H1 (cell line): Measurements from ENCODE around the gene PLSCR3. TPM values are rescaled to one million over a fixed set of nuclear protein-coding genes. Genes with fewer than 3 reads are reported as not detected.

Experiments used
- CTCF ChIA-PET: fragments of 300-600 bp; sonication (Branson Sonifier 250); formaldehyde crosslinking; loops from one replicate; lab custom pipeline; 2021; ENCODE audit not compliant: partially characterized antibody; lab: Charles Lee
- POLR2A ChIA-PET: fragments of 300-600 bp; sonication (Branson Sonifier 250); formaldehyde crosslinking; loops from one replicate; lab custom pipeline; 2021; ENCODE audit warnings: inconsistent platforms; ENCODE audit not compliant: partially characterized antibody; lab: Charles Lee
- DNase-seq, 2 experiments: peaks; one replicate each; pipeline versions ENCODE4 v3.0.0 to v3.0.0-alpha.2; 2010 to 2022; ENCODE audit warnings: low spot score in 2 of 2, low read depth in 1 of 2, mixed read lengths in 1 of 2
- FAIRE-seq: peaks from 2 replicates; lab custom pipeline; 2011; peaks lifted over from hg19 to GRCh38; lab: Jason Lieb, UNC
- H2AFZ ChIP-seq: 2 replicates; pipeline ENCODE4 v1.8.1; 2012; ENCODE audit warnings: low read length, inconsistent platforms
- H2AK5ac ChIP-seq: 2 replicates; pipeline ENCODE4 v1.6.1; 2013; ENCODE audit warnings: low read depth, low read length
- H2BK120ac ChIP-seq: replicated peaks from 2 replicates; pipeline ENCODE3; 2013; ENCODE audit warnings: low read depth, low read length, inconsistent platforms
- H2BK12ac ChIP-seq: 2 replicates; pipeline ENCODE4 v1.6.1; 2013; ENCODE audit warnings: low read depth, low read length
- H2BK15ac ChIP-seq: 2 replicates; pipeline ENCODE4 v1.6.1; 2013; ENCODE audit warnings: low read length
- H2BK20ac ChIP-seq: 2 replicates; pipeline ENCODE4 v1.6.1; 2013; ENCODE audit warnings: low read length
- H2BK5ac ChIP-seq: 2 replicates; pipeline ENCODE4 v1.6.1; 2013; ENCODE audit warnings: low read depth, low read length
- H3K14ac ChIP-seq: 2 replicates; pipeline ENCODE4 v1.6.1; 2013; ENCODE audit warnings: inconsistent platforms; ENCODE audit not compliant: insufficient read length
- H3K18ac ChIP-seq: 2 replicates; pipeline ENCODE4 v1.6.1; 2013; ENCODE audit warnings: low read length; ENCODE audit errors: extremely low read depth
- H3K23ac ChIP-seq: 2 replicates; pipeline ENCODE4 v1.6.1; 2013; ENCODE audit warnings: inconsistent platforms; ENCODE audit not compliant: insufficient read length
- H3K23me2 ChIP-seq: 2 replicates; pipeline ENCODE4 v1.6.1; 2013; ENCODE audit warnings: low read depth, low read length
- H3K27ac ChIP-seq: 2 replicates; pipeline ENCODE4 v1.6.1; 2011; ENCODE audit warnings: low read depth, low read length, inconsistent platforms
- H3K27me3 ChIP-seq, 4 experiments: replicated peaks in 1 of 4; 1 replicate in 1 of 4; 2 replicates in 3 of 4; pipeline versions ENCODE4 v1.6.1 to v1.8.1; 2011 to 2013; ENCODE audit warnings: low read length in 3 of 4, mild to moderate bottlenecking in 3 of 4, inconsistent platforms in 2 of 4, mixed read lengths in 2 of 4, moderate library complexity in 1 of 4; ENCODE audit not compliant: control insufficient read depth in 3 of 4, insufficient read depth in 3 of 4; ENCODE audit errors: extremely low read depth in 1 of 4
- H3K36me3 ChIP-seq, 4 experiments: 2 replicates each; pipeline versions ENCODE4 v1.6.1 to v1.8.1; 2011 to 2013; ENCODE audit warnings: mild to moderate bottlenecking in 4 of 4, low read length in 3 of 4, moderate library complexity in 2 of 4, control low read depth in 1 of 4, inconsistent platforms in 1 of 4; ENCODE audit not compliant: insufficient read depth in 4 of 4, control insufficient read depth in 2 of 4
- H3K4ac ChIP-seq: replicated peaks from 2 replicates; pipeline ENCODE3; 2013; ENCODE audit warnings: low read length, low read depth, mixed read lengths, inconsistent platforms; ENCODE audit not compliant: insufficient read length
- H3K4me1 ChIP-seq, 4 experiments: replicated peaks in 1 of 4; 1 replicate in 1 of 4; 2 replicates in 3 of 4; pipeline versions ENCODE4 v1.6.1 to v1.8.1; 2011 to 2013; ENCODE audit warnings: low read length in 3 of 4, inconsistent platforms in 2 of 4, mixed read lengths in 1 of 4; ENCODE audit not compliant: insufficient read depth in 4 of 4, control insufficient read depth in 3 of 4
- H3K4me2 ChIP-seq, 2 experiments: 2 replicates each; pipeline versions ENCODE4 v1.6.1 to v1.8.1; 2011 to 2013; ENCODE audit warnings: low read depth in 2 of 2, low read length in 2 of 2, control low read depth in 1 of 2, inconsistent platforms in 1 of 2, mild to moderate bottlenecking in 1 of 2; ENCODE audit not compliant: insufficient read depth in 1 of 2
- H3K4me3 ChIP-seq, 4 experiments: fragments of 200-600, 300-600 bp in 1 of 4; sonication (generic), shearing (Covaris generic), sonication (Bioruptor Twin) in 1 of 4; 2 replicates each; pipeline versions ENCODE4 v1.5.1 to v1.8.1; 2011 to 2016; ENCODE audit warnings: low read length in 4 of 4, low read depth in 3 of 4, control low read depth in 2 of 4, inconsistent platforms in 2 of 4, mild to moderate bottlenecking in 2 of 4, mixed read lengths in 1 of 4, moderate library complexity in 1 of 4; ENCODE audit not compliant: insufficient read depth in 2 of 4; ENCODE audit errors: extremely low read depth in 1 of 4
- H3K56ac ChIP-seq: replicated peaks from 2 replicates; pipeline ENCODE3; 2013; ENCODE audit warnings: low read depth, mild to moderate bottlenecking, mixed read lengths, low read length, inconsistent platforms; ENCODE audit not compliant: insufficient read length
- H3K79me1 ChIP-seq: 2 replicates; pipeline ENCODE4 v1.6.1; 2013; ENCODE audit warnings: low read depth, low read length, control low read depth
- H3K79me2 ChIP-seq, 2 experiments: 2 replicates each; pipeline versions ENCODE4 v1.6.1 to v1.8.1; 2012 to 2013; ENCODE audit warnings: low read length in 2 of 2, mild to moderate bottlenecking in 2 of 2, inconsistent platforms in 1 of 2; ENCODE audit not compliant: insufficient read depth in 2 of 2, control insufficient read depth in 1 of 2
- H3K9ac ChIP-seq, 4 experiments: replicated peaks in 1 of 4; 1 replicate in 1 of 4; 2 replicates in 3 of 4; pipeline versions ENCODE4 v1.6.1 to v1.8.1; 2011 to 2013; ENCODE audit warnings: low read depth in 3 of 4, low read length in 3 of 4, control low read depth in 2 of 4, mild to moderate bottlenecking in 2 of 4, moderate library complexity in 2 of 4, inconsistent platforms in 1 of 4; ENCODE audit errors: extremely low read depth in 1 of 4
- H3K9me3 ChIP-seq, 2 experiments: 2 replicates each; pipeline versions ENCODE4 v1.6.1 to v1.8.1; 2012 to 2013; ENCODE audit warnings: mild to moderate bottlenecking in 2 of 2, moderate library complexity in 2 of 2, control low read depth in 1 of 2, inconsistent platforms in 1 of 2, low read depth in 1 of 2, low read length in 1 of 2, mixed read lengths in 1 of 2; ENCODE audit not compliant: insufficient read depth in 2 of 2
- H4K20me1 ChIP-seq, 2 experiments: replicated peaks in 1 of 2; 2 replicates each; pipeline versions ENCODE3 to v1.8.1; 2011 to 2013; ENCODE audit warnings: inconsistent platforms in 2 of 2, low read length in 2 of 2, mild to moderate bottlenecking in 1 of 2; ENCODE audit not compliant: insufficient read depth in 2 of 2, control insufficient read depth in 1 of 2
- H4K5ac ChIP-seq: 2 replicates; pipeline ENCODE4 v1.6.1; 2013; ENCODE audit warnings: low read length, low read depth, mixed read lengths, inconsistent platforms; ENCODE audit not compliant: insufficient read length
- H4K8ac ChIP-seq: 2 replicates; pipeline ENCODE4 v1.8.0; 2013; ENCODE audit warnings: mild to moderate bottlenecking, moderate library complexity, low read length, inconsistent platforms; ENCODE audit not compliant: insufficient read depth; ENCODE audit errors: extremely low read depth
- H4K91ac ChIP-seq: replicated peaks from 2 replicates; pipeline ENCODE3; 2013; ENCODE audit warnings: low read length, mixed read lengths, inconsistent platforms; ENCODE audit not compliant: insufficient read length
- ASH2L ChIP-seq: fragments of 200-600, 300-600 bp; sonication (generic); IDR thresholded peaks from one replicate; pipeline ENCODE4 v1.7.1; 2017; ENCODE audit warnings: low read length
- BACH1 ChIP-seq: IDR thresholded peaks from 2 replicates; pipeline ENCODE4 v1.6.1; 2012; ENCODE audit warnings: low read length, improper control_type of control experiment
- CHD2 ChIP-seq: IDR thresholded peaks from 2 replicates; pipeline ENCODE4 v1.6.1; 2012; ENCODE audit warnings: low read length, improper control_type of control experiment
- CTBP2 ChIP-seq: IDR thresholded peaks from 2 replicates; pipeline ENCODE4 v1.7.0; 2011; ENCODE audit warnings: borderline replicate concordance, mild to moderate bottlenecking, moderate library complexity, mixed read lengths, low read length; ENCODE audit not compliant: insufficient read depth, insufficient read length
- GTF2F1 ChIP-seq: IDR thresholded peaks from 2 replicates; pipeline ENCODE4 v1.6.1; 2012; ENCODE audit warnings: low read depth, low read length, improper control_type of control experiment, borderline replicate concordance
- KDM4A ChIP-seq: IDR thresholded peaks from one replicate; pipeline ENCODE4 v1.7.1; 2012; ENCODE audit warnings: low read depth, mild to moderate bottlenecking, moderate library complexity, low read length, inconsistent platforms; ENCODE audit not compliant: severe bottlenecking
- MAFK ChIP-seq: IDR thresholded peaks from 2 replicates; pipeline ENCODE4 v1.6.1; 2012; ENCODE audit warnings: low read depth, mild to moderate bottlenecking, improper control_type of control experiment, low read length
- POLR2A ChIP-seq, 2 experiments: IDR thresholded peaks; 1 replicate in 1 of 2; 2 replicates in 1 of 2; pipeline ENCODE4 v1.6.1; 2011; ENCODE audit warnings: low read depth in 2 of 2, low read length in 2 of 2, mild to moderate bottlenecking in 2 of 2; ENCODE audit errors: control extremely low read depth in 1 of 2
- RAD21 ChIP-seq, 2 experiments: IDR thresholded peaks in 1 of 2; conservative IDR thresholded peaks in 1 of 2; 2 replicates each; pipeline ENCODE4 v1.6.1; 2011; ENCODE audit warnings: low read depth in 2 of 2, low read length in 2 of 2, improper control_type of control experiment in 1 of 2, inconsistent platforms in 1 of 2, mild to moderate bottlenecking in 1 of 2, moderate library complexity in 1 of 2
- RNF2 ChIP-seq: fragments of 200-900, 300-1000 bp; sonication (generic); IDR thresholded peaks from 2 replicates; pipeline ENCODE4 v1.7.1; 2016; ENCODE audit warnings: borderline replicate concordance, low read depth, mild to moderate bottlenecking, antibody characterized with exemption, low read length; ENCODE audit not compliant: poor library complexity, severe bottlenecking; ENCODE audit errors: missing control alignments
- SIN3A ChIP-seq, 2 experiments: IDR thresholded peaks in 1 of 2; conservative IDR thresholded peaks in 1 of 2; 2 replicates each; pipeline ENCODE4 v1.6.1; 2011 to 2012; ENCODE audit warnings: low read length in 2 of 2, improper control_type of control experiment in 1 of 2, low read depth in 1 of 2, mild to moderate bottlenecking in 1 of 2
- TAF1 ChIP-seq: IDR thresholded peaks from 2 replicates; pipeline ENCODE4 v1.6.1; 2011; ENCODE audit warnings: mild to moderate bottlenecking, low read depth, low read length
- YY1 ChIP-seq: IDR thresholded peaks from 2 replicates; pipeline ENCODE4 v1.6.1; 2011; ENCODE audit warnings: low read depth, mild to moderate bottlenecking, low read length
- WGBS, 2 experiments: shearing (Covaris generic) in 1 of 2; methylation state at CpG; one replicate each; pipeline versions ENCODE4 v1.1.6 to v1.1.7; 2013 to 2015; ENCODE audit warnings: low lambda C conversion rate in 2 of 2, mixed read lengths in 2 of 2, inconsistent platforms in 1 of 2, low coverage in 1 of 2, missing lambda C conversion rate in 1 of 2; ENCODE audit not compliant: insufficient replicate concordance in 2 of 2, insufficient coverage in 1 of 2, insufficient read length in 1 of 2; ENCODE audit errors: extremely low coverage in 1 of 2, missing lambda C conversion rate in 1 of 2; 5-methylcytosine and 5-hydroxymethylcytosine counted together
- polyA plus RNA-seq, 7 experiments: library from polyadenylated mRNA; depleted of rRNA in 3 of 7; stranded (reverse) in 5 of 7; unstranded in 2 of 7; fragments of >200 nt in 5 of 7; fragments of 200-250 nt in 2 of 7; gene quantifications; 1 replicate in 5 of 7; 2 replicates in 1 of 7; 4 replicates in 1 of 7; pipeline versions ENCODE4 v1.2.1 to v1.2.3, GENCODE V29; 2011 to 2013; ENCODE audit warnings: missing spikeins in 2 of 7, mixed read lengths in 2 of 7
- total RNA-seq: library from RNA; stranded (reverse); fragmentation: NEBNext Ultra II Directional; extraction: Animal tissue kit (Norgen Biotek cat#: 25700); gene quantifications from 2 replicates; pipeline ENCODE4 v1.2.1, GENCODE V29; 2021

The PLSCR3 gene
- total and polyA plus RNA-seq, 2 of the 8 experiments (the other 6 are each of a cell fraction or from before 2014, with no cell fraction given): 36.1 to 38.7 TPM

DNA sequence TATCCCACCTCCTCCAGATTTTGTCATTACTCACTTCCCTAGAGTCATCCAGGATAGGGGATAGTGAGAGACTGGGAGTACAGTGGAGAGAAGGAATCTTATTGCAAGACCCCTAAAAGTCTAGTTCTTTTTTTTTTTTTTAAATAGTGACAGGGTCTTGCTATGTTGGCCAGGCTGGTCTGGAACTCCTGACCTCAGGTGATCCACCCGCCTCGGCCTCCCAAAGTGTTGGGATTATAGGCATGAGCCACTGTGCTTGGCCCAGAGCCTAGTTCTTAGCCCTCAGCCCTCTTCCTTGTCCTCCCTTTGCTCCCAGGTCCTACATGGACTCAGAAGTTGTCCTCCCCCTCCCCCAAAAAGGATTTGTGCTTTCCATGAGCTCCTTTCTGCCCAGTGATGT is 47.8 kb upstream of the PLSCR3 start:
- H4K91ac ChIP-seq: no peak overlapping the region
- peak overlapping the region in 1 of 2 experiments; percentile 91; a peak in 1 of 4 replicates for H3K4me2 ChIP-seq
- no peaks in the 10 kb centered on the region for H3K79me1 ChIP-seq
- peaks cover 26% of the 10 kb centered on the region; the same call in 1 of the 2 replicates for H3K23me2 ChIP-seq
- ChIA-PET CTCF (interaction anchor here (0.6 to 5.4 kb wide), 11 partner anchors 9 to 129 kb away, joined by 3 to 26 read pairs (median 4); partner anchors contain the start of genes NEURL4, NLGN2, TMEM95 and ZBTB4), POLR2A (interaction anchor here (0.9 to 15.5 kb wide), 10 partner anchors 11 to 245 kb away, joined by 3 to 339 read pairs (median 4); partner anchors contain the start of genes POLR2A, SLC35G6, TMEM256 and TP53)
- H3K4ac ChIP-seq: no peak overlapping the region
- H4K5ac ChIP-seq: no peak overlapping the region
- H3K14ac ChIP-seq: no peak overlapping the region
- no peak overlapping the region for H4K8ac ChIP-seq
- no peak overlapping the region for H2AFZ ChIP-seq
- H2BK20ac ChIP-seq: no peak overlapping the region
- H3K36me3 ChIP-seq: no peaks in the 10 kb centered on the region
- H2BK15ac ChIP-seq: peak overlapping the region; percentile 97; the same call in 1 of the 2 replicates
- H3K18ac ChIP-seq: no peak overlapping the region
- no peak overlapping the region for H3K23ac ChIP-seq
- no peak overlapping the region for H3K56ac ChIP-seq
- H2AK5ac ChIP-seq: no peak overlapping the region
- no peaks in the 10 kb centered on the region for H4K20me1 ChIP-seq
- no peak overlapping the region for H2BK120ac ChIP-seq
- H3K27me3 ChIP-seq: peaks cover 2 to 18% (median 15%) of the 10 kb centered on the region in 4 experiments
- 95% methylated on average over 2 of the region's 2 CpGs; no CpG with 5 or more reads in 1 of the 2 experiments for WGBS, 2 experiments
- no peak overlapping the region for H2BK5ac ChIP-seq
- peak overlapping the region; percentile 60; the same call in 1 of the 2 replicates for H2BK12ac ChIP-seq
- H3K79me2 ChIP-seq: no peaks in the 10 kb centered on the region
- H3K4me3 ChIP-seq: no peak overlapping the region
- no peak overlapping the region for H3K9ac ChIP-seq
- H3K4me1 ChIP-seq: peaks cover 3 to 27% (median 18%) of the 10 kb centered on the region in 4 experiments
- DNase-seq (no peak), FAIRE-seq (no peak)
- H3K9me3 ChIP-seq: no peaks in the 10 kb centered on the region
- H3K27ac ChIP-seq: no peak overlapping the region
- TF ChIP-seq TAF1: no peak
- no peak for TF ChIP-seq POLR2A (IDR thresholded peaks at IDR 0.05; ENCODE audit: control extremely low read depth in 1 of 2, low read depth in 2 of 2, low read length in 2 of 2)
- TF ChIP-seq BACH1: no peak
- TF ChIP-seq KDM4A: no peak
- no peak for TF ChIP-seq CHD2
- TF ChIP-seq CTBP2: no peak
- TF ChIP-seq ASH2L: no peak
- no peak for TF ChIP-seq GTF2F1
- TF ChIP-seq RAD21 (IDR thresholded peaks at IDR 0.05 in 1 of 2, conservative IDR thresholded peaks at IDR 0.05 in 1 of 2; ENCODE audit: low read depth in 2 of 2, low read length in 2 of 2): no peak
- no peak for TF ChIP-seq SIN3A (conservative IDR thresholded peaks at IDR 0.05 in 1 of 2, IDR thresholded peaks at IDR 0.05 in 1 of 2; ENCODE audit: low read depth in 1 of 2, low read length in 2 of 2)
- no peak for TF ChIP-seq YY1
- no peak for TF ChIP-seq MAFK
- no peak for TF ChIP-seq RNF2
